Osteocyte (in vitro differentiated cells): Measurements from ENCODE around the gene WTAP. TPM values are rescaled to one million over a fixed set of nuclear protein-coding genes. Genes with fewer than 3 reads are reported as not detected.
"Not testable (repeated sequence)": the region's sequence is repeated elsewhere in the genome, so short reads cannot be mapped to it uniquely, and the experiment has no call there.

ENCODE experiments used
- DNase-seq: peaks from one replicate; pipeline ENCODE4 v3.0.0; 2021; ENCODE audit warnings: mixed read lengths; ENCODE audit not compliant: unreplicated experiment; ENCODE audit errors: extremely low spot score
- H3K27ac Mint-ChIP-seq: one replicate; pipeline ENCODE4 v1.8.0; 2021; ENCODE audit warnings: mild to moderate bottlenecking, mixed read lengths; ENCODE audit not compliant: unreplicated experiment
- H3K27me3 Mint-ChIP-seq: one replicate; pipeline ENCODE4 v1.8.0; 2021; ENCODE audit warnings: mixed read lengths; ENCODE audit not compliant: unreplicated experiment
- H3K36me3 Mint-ChIP-seq: one replicate; pipeline ENCODE4 v1.8.0; 2021; ENCODE audit warnings: mixed read lengths; ENCODE audit not compliant: unreplicated experiment
- H3K4me1 Mint-ChIP-seq: one replicate; pipeline ENCODE4 v1.8.0; 2021; ENCODE audit warnings: mixed read lengths; ENCODE audit not compliant: unreplicated experiment
- H3K4me3 Mint-ChIP-seq: one replicate; pipeline ENCODE4 v1.8.0; 2021; ENCODE audit warnings: mild to moderate bottlenecking, moderate library complexity, mixed read lengths; ENCODE audit not compliant: unreplicated experiment
- H3K9me3 Mint-ChIP-seq: one replicate; pipeline ENCODE4 v1.8.0; 2021; ENCODE audit warnings: mixed read lengths; ENCODE audit not compliant: unreplicated experiment
- total RNA-seq: library from RNA; stranded (reverse); gene quantifications from 2 replicates; pipeline ENCODE4 v1.2.1, GENCODE V29; 2021
- TF ChIP-seq, protein P1 (sequence below): fragments of 200-600 bp; sonication (generic); IDR thresholded peaks from 2 replicates; pipeline ENCODE4 v1.5.0; 2021; ENCODE audit warnings: antibody characterized with exemption, mild to moderate bottlenecking, moderate library complexity

Gene WTAP
- total RNA-seq, 1 donor from 2014 or later = 83.7 TPM

DNA sequence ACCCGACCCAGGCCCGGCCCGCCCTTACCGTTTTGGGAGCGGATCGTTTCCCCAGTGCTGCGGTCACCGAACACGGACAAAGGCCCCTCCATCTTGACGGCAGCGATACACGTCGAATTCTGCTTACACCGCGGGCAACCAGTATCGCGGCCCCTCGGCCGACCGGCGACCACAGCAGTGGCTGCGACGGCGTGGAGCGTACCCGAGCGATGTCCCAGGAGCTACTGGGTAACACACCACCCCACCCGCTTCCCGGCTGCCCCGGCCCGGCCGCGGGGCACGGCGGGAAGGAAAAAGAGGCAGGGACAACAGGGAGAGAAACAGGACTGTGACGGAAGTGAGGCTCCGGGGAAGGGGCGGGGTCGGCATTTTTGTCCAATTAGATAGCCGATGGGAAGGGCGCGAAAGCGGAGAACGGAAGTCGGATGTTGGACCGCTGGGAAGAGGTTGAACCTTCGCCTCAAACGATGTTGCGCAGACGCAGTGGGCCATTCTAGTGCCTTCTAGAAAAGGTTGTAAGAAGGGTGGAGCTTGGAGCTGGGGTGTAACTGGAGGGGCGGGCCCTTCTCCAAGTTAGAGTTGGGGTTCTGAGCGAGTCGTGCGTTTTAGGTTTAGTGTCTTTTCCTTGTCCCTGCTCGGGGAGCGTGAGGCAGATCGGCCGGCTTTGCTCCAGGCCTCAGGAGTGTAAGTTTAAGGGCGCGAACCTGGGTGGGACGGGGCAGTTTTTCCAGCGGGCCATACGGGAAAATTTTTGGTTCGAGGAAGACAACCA lies 62.3 kb downstream of the WTAP start, which contains the start of gene TCP1:
TCP1 (minus strand) TSS at position 226 of the 772 bp plus-strand sequence; CDS start at position 92, 134 bp downstream.
- H3K27ac Mint-ChIP-seq = peak within 1 kb of the TSS; percentile 99
- H3K27me3 Mint-ChIP-seq = no peaks in the 10 kb centered on the region
- peaks cover 35% of the 10 kb centered on the region for H3K4me1 Mint-ChIP-seq
- peak within 1 kb of the TSS; percentile 93 for H3K4me3 Mint-ChIP-seq
- TF ChIP-seq, protein P1, sequence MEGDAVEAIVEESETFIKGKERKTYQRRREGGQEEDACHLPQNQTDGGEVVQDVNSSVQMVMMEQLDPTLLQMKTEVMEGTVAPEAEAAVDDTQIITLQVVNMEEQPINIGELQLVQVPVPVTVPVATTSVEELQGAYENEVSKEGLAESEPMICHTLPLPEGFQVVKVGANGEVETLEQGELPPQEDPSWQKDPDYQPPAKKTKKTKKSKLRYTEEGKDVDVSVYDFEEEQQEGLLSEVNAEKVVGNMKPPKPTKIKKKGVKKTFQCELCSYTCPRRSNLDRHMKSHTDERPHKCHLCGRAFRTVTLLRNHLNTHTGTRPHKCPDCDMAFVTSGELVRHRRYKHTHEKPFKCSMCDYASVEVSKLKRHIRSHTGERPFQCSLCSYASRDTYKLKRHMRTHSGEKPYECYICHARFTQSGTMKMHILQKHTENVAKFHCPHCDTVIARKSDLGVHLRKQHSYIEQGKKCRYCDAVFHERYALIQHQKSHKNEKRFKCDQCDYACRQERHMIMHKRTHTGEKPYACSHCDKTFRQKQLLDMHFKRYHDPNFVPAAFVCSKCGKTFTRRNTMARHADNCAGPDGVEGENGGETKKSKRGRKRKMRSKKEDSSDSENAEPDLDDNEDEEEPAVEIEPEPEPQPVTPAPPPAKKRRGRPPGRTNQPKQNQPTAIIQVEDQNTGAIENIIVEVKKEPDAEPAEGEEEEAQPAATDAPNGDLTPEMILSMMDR = no peak
- H3K9me3 Mint-ChIP-seq = no peaks in the 10 kb centered on the region
- H3K36me3 Mint-ChIP-seq = peaks cover 36% of the 10 kb centered on the region
- peak; percentile 99 for DNase-seq

DNA sequence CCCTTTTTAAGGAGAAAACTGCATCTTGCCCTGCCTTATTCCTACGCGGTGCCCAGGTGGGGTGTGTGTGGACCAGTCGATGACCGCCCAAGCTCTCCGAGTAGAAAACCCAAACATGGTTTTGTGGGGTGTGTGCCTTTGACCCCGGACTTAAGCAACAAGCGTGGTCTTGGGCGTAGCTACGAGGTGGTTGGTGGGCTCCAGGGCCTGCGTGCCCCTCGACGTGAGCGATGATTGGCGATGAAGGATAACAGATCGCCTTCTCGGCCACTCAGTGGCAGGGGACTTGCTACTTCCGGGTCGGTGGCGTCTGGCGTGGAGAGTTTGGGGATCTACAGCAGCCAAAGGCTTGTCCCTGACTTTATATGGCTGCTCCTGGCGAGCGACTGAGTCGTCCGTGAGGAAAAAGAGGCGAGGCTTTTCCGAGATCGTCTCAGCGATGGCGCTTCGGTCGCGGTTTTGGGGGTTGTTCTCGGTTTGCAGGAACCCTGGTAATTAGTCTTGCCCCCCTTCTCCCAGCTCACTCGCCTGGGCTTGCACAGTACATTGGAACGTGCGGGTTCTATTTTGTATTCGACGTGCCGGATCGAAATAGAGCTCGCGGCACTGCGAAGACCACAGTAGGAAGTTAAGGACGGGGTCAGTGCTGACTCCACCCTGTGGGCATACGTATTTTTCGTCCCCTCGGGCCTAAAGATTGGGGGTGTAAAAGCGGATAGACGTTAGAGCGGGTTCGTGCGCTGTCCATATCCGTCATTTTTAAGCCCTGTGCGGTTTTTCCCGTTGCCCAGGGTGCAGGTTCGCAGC lies 63.0 kb downstream of the WTAP start, which contains the start of gene MRPL18:
MRPL18 (plus strand) TSS at position 319 of the 807 bp plus-strand sequence; CDS start at position 440, 121 bp downstream.
- H3K9me3 Mint-ChIP-seq = no peaks in the 10 kb centered on the region
- no peaks in the 10 kb centered on the region for H3K27me3 Mint-ChIP-seq
- peaks cover 31% of the 10 kb centered on the region for H3K36me3 Mint-ChIP-seq
- H3K27ac Mint-ChIP-seq = peak within 1 kb of the TSS; percentile 99
- H3K4me3 Mint-ChIP-seq = peak within 1 kb of the TSS; percentile 93
- peak; percentile 95 for DNase-seq
- H3K4me1 Mint-ChIP-seq = peaks cover 35% of the 10 kb centered on the region
- TF ChIP-seq, protein P1 = no peak

DNA sequence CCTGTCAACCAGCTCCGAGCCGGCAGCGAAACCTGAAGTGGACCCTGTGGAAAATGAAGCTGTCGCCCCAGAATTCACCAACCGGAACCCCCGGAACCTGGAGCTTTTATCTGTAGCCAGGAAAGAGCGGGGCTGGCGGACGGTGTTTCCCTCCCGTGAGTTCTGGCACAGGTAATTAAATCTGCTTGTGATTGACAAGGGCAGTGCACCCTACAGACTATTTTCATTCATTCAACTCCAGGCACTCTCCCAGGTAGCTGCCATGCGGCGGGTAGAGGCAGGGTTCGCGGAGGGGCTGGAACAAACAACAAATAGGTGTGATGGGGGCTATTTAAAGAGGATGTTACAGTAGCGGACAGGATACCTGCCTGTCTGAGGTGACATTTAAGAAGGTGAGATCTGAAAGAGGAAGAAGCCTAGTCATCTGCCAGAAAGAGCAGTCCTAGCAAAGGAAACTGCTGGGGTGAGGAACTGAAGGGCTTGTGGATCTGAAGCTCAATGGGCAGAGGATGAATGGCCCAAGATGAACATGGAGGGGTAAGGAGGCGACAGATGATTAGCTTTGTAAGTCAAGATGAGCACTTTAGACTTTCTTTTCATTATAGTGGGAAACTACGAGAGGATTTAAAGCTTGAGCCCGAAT lies 63.8 kb downstream of the WTAP start:
- Mint-ChIP-seq H3K4me3 (peak overlapping the region; percentile 93), H3K9me3 (no peaks in the 10 kb centered on the region), H3K36me3 (peaks cover 24% of the 10 kb centered on the region), H3K4me1 (peaks cover 35% of the 10 kb centered on the region), H3K27me3 (no peaks in the 10 kb centered on the region), H3K27ac (peak overlapping the region; percentile 99)
- no peak for DNase-seq
- TF ChIP-seq, protein P1 = no peak

DNA sequence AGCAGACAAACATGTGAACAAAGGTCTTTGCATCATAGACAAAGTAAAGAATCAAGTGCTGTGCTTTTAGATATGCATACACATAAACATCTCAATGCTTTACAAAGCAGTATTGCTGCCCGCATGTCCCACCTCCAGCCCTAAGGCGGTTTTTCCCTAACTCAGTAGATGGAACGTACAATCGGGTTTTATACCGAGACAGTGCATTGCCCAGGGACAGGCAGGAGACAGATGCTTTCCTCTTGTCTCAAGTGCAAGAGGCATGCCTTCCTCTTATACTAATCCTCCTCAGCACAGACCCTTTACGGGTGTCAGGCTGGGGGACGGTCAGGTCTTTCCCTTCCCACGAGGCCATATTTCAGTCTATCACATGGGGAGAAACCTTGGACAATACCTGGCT lies 67.7 kb downstream of the WTAP start:
- Mint-ChIP-seq H3K4me1 (peaks cover 18% of the 10 kb centered on the region), H3K36me3 (peaks cover 36% of the 10 kb centered on the region)
- H3K27me3 Mint-ChIP-seq, H3K27ac Mint-ChIP-seq, DNase-seq, H3K4me3 Mint-ChIP-seq, H3K9me3 Mint-ChIP-seq: not testable (repeated sequence)

DNA sequence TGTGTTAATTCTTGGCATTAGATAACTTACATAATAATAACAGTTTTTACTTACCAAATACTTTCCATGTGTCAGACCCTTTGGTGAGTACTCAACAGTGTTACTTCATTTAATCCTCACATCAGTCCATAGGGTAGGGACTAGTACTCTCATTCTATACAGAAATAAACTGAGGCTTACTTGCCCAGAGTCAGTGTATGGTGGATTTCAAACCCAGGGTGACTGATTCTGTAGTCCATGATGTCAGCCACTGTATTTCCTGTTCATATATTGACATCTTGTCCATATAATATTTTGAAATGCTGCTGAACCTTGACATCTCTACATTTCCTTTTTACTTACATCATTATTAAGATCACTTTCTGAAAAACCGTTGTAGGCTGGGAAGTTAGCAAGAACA lies 70.2 kb downstream of the WTAP start:
- no peak for DNase-seq
- Mint-ChIP-seq H3K9me3 (no peaks in the 10 kb centered on the region), H3K36me3 (peaks cover 31% of the 10 kb centered on the region), H3K27me3 (no peaks in the 10 kb centered on the region), H3K27ac (no peak overlapping the region), H3K4me1 (peaks cover 2% of the 10 kb centered on the region), H3K4me3 (no peak overlapping the region)
- TF ChIP-seq, protein P1 = no peak
